ENCODE results near the gene TOMM40. TPM values are rescaled to one million over a fixed set of nuclear protein-coding genes. Genes with fewer than 3 reads are reported as not detected.
"Not testable (repeated sequence)": the region's sequence is repeated elsewhere in the genome, so short reads cannot be mapped to it uniquely, and the experiment has no call there.

TOMM40 gene
- total RNA-seq, 2 donors from 2014 or later, result 55.3 to 165 TPM

DNA sequence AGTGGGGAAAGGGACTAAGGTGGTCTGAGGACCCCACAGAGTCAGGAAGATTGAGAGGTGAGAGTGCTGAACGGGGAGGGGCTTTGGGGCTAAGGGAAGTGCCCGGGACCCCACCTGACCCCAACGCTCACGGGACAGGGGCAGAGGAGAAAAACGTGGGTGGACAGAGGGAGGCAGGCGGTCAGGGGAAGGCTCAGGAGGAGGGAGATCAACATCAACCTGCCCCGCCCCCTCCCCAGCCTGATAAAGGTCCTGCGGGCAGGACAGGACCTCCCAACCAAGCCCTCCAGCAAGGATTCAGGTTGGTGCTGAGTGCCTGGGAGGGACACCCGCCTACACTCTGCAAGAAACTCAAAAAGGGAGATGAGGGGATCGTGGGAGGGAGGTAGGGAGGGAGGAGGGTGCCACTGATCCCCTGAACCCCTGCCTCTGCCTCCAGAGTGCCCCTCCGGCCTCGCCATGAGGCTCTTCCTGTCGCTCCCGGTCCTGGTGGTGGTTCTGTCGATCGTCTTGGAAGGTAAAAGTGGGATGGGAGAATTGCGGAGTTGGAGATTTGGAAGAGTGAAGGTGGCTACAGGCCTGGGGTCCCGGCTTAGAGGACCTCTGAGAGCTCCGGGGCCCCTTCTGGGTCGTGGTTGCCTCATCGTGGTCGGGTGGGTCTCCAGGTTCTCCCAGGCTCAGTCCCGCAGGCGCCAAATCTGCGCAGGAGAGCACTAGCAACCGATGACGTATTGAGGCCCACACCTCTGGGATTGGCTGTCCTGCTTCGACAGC lies 23.6 kb downstream of the TOMM40 start, which contains the start of gene APOC1:
Gene APOC1, plus strand, starts transcription at position 176 of the 774 bp plus-strand sequence. Its CDS starts 284 bp downstream, at position 460.
- H3K9me3 Mint-ChIP-seq; H3K36me3 Mint-ChIP-seq (ENCODE audit: low read depth); H3K4me1 Mint-ChIP-seq: not testable (repeated sequence)
- peak within 1 kb of the TSS; percentile 96 for H3K27ac Mint-ChIP-seq
- peak; percentile 99 for ATAC-seq (replicated peaks)
- peak within 1 kb of the TSS; percentile 98 for H3K4me3 Mint-ChIP-seq
- H3K27me3 Mint-ChIP-seq, result peaks cover 15% of the 10 kb centered on the region

DNA sequence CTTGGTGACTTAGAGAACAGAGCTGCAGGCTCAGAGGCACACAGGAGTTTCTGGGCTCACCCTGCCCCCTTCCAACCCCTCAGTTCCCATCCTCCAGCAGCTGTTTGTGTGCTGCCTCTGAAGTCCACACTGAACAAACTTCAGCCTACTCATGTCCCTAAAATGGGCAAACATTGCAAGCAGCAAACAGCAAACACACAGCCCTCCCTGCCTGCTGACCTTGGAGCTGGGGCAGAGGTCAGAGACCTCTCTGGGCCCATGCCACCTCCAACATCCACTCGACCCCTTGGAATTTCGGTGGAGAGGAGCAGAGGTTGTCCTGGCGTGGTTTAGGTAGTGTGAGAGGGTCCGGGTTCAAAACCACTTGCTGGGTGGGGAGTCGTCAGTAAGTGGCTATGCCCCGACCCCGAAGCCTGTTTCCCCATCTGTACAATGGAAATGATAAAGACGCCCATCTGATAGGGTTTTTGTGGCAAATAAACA lies 33.2 kb downstream of the TOMM40 start:
- peaks cover 15% of the 10 kb centered on the region for H3K27me3 Mint-ChIP-seq
- ATAC-seq (replicated peaks), result no peak
- H3K9me3 Mint-ChIP-seq, result no peaks in the 10 kb centered on the region
- no peak overlapping the region for H3K4me3 Mint-ChIP-seq
- H3K27ac Mint-ChIP-seq, result no peak overlapping the region
- no peaks in the 10 kb centered on the region for H3K4me1 Mint-ChIP-seq
- no peaks in the 10 kb centered on the region for H3K36me3 Mint-ChIP-seq (ENCODE audit: low read depth)

DNA sequence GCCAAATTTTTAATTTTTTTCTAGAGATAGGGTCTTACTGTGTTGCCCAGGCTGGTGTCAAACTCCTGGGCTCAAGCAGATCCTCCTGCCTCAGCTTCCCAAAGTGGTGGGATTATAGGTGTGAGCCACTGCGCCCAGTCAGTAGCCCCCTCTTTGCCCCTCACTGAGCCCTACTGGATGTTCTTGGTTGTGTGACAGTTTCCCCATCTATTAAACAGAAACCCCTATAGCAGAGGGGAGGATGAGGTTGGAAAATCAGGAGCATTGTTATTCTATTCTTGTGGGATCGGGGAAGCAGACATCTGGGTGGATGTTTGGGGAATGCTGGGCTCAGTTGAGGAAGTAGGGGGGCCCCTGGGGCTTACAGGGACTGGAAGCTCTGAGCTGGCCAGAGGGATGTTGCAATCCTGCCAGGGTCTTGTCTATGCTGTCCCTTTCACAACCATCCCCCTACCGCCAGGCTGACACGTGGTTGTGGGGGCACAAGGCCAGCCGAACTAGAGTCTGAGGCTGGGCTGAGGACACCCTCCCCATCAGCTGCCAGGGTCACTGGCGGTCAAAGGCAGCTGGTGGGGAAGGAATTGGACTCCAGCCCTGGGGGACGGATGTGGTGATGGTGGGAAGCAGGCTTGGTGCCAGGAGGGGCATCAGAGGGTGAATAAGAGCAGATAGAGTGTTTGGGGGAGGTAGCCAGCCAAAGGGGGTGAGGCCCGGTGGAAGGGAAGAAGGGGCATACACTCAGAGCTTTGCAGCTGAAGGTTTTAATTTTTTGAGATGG lies 34.2 kb downstream of the TOMM40 start:
- no peak overlapping the region for H3K27ac Mint-ChIP-seq
- H3K4me1 Mint-ChIP-seq, result no peaks in the 10 kb centered on the region
- H3K27me3 Mint-ChIP-seq, result peaks cover 15% of the 10 kb centered on the region
- H3K36me3 Mint-ChIP-seq (ENCODE audit: low read depth), result no peaks in the 10 kb centered on the region
- no peaks in the 10 kb centered on the region for H3K9me3 Mint-ChIP-seq
- no peak for ATAC-seq (replicated peaks)
- no peak overlapping the region for H3K4me3 Mint-ChIP-seq

DNA sequence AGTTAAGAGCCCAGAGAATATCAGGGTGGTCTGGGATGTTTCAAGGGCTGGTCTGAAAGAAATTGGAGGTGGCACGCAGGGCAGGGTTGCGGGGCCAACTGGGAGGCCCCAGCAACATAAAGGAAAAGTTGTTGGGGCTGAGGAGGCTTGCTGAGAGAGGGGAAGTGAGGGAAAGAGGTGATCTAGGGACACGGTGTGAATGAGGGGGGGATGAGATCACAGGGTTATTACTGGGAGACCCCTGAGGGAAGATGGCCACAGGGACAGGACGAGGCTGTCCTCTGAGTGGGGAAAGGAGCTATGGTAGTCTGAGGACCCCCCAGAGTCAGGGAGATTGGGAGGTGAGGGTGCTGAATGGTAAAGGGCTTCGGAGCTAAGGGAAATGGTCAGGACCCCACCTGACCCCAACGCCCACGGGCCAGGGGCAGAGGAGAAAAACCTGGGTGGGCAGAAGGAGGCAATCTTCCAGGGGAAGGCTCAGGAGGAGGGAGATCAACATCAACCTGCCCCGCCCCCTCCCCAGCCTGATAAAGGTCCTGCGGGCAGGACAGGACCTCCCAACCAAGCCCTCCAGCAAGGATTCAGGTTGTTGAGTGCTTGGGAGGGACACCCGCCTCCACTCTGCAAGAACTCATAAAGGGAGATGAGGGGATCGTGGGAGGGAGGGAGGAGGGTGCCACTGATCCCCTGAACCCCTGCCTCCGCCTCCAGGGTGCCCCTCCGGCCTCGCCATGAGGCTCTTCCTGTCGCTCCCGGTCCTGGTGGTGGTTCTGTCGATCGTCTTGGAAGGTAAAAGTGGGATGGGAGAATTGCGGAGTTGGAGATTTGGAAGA lies 35.4 kb downstream of the TOMM40 start:
- Mint-ChIP-seq H3K27me3 (peaks cover 15% of the 10 kb centered on the region), H3K27ac (peak overlapping the region; percentile 58), H3K4me3 (peak overlapping the region; percentile 68)
- ATAC-seq (replicated peaks), result peak; percentile 21
- H3K36me3 Mint-ChIP-seq (ENCODE audit: low read depth); H3K4me1 Mint-ChIP-seq; H3K9me3 Mint-ChIP-seq: not testable (repeated sequence)

DNA sequence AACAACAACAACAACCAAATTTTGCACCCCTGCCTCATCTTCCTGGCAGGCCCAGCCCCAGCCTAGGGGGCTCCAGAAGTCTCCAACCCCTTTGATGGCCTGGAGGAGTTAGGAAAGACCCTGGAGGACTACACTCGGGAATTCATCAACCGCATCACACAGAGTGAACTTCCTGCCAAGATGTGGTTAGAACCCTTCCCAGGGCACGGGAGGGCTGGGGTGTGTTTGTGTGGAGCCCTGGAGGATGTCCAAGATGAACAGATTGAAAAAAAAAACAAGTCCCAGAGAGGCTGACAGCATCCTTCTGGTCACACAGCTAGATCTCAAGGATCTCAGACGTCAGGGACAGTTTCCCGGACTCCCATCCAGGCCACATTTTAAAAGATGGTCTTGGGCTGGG lies 36.7 kb downstream of the TOMM40 start:
- Mint-ChIP-seq H3K4me3 (no peak overlapping the region), H3K27ac (no peak overlapping the region), H3K36me3 (ENCODE audit: low read depth) (no peaks in the 10 kb centered on the region), H3K4me1 (no peaks in the 10 kb centered on the region), H3K9me3 (no peaks in the 10 kb centered on the region), H3K27me3 (peaks cover 15% of the 10 kb centered on the region)
- ATAC-seq (replicated peaks), result no peak

DNA sequence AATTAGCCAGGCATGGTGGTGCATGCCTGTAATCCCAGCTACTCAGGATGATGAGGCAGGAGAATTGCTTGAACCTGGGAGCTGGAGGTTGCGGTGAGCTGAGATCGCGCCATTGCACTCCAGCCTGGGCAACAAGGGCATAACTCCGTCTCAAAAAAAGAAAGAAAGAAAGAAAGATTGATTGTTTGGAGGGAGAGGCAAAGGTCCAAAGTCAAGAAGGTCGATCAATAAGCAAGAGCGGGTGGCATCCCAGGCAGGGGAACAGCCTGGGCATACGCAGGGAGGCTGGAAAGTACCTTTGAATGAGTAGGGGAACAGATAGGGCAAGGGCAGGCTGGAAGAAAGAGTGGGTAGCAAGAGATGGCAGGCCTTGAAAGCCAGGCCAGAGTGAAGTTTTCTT lies 39.0 kb downstream of the TOMM40 start:
- Mint-ChIP-seq H3K4me3 (no peak overlapping the region), H3K27ac (no peak overlapping the region), H3K36me3 (ENCODE audit: low read depth) (no peaks in the 10 kb centered on the region), H3K9me3 (no peaks in the 10 kb centered on the region), H3K27me3 (peaks cover 14% of the 10 kb centered on the region), H3K4me1 (no peaks in the 10 kb centered on the region)
- ATAC-seq (replicated peaks), result no peak

DNA sequence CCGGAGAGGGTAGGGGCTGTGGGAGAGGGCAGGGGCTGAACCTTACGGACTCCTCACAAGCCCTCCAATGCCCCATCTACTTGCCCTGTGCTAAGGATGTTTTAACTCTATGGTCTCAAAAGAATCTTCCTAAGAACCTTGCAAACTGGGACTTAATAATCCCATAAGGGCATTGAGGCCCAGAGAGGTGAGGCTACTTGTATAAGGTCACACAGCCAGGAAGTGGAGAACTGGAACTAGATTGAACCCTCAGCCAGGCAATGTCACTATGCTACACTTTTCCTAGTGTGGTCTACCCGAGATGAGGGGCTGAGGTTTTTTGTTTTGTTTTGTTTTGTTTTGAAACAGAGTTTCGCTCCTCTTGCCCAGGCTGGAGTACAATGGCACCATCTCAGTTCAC lies 40.5 kb downstream of the TOMM40 start:
- Mint-ChIP-seq H3K36me3 (ENCODE audit: low read depth) (no peaks in the 10 kb centered on the region), H3K27me3 (peaks cover 3% of the 10 kb centered on the region), H3K9me3 (no peaks in the 10 kb centered on the region), H3K4me3 (no peak overlapping the region), H3K4me1 (no peaks in the 10 kb centered on the region), H3K27ac (no peak overlapping the region)
- ATAC-seq (replicated peaks), result no peak

DNA sequence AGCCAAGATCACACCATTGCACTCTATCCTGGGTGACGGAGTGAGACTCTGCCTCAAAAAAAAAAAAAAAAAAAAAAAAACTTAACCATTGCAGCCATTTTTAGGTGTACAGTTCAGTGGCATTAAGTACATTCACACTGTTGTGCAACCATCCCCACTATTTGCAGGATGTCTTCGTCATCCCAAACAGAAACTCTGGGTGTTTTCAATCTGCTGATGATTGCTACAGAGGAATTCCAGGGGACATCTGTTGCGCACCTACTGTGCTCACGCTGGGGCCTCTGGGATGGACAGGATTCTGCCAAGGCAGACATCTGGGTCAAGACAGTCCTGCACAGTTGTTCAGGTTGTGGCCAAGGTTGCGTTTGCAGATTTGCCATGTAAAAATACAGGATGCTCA lies 48.6 kb downstream of the TOMM40 start:
- Mint-ChIP-seq H3K36me3 (ENCODE audit: low read depth) (no peaks in the 10 kb centered on the region), H3K4me1 (no peaks in the 10 kb centered on the region), H3K4me3 (no peak overlapping the region), H3K27ac (no peak overlapping the region), H3K9me3 (no peaks in the 10 kb centered on the region), H3K27me3 (no peaks in the 10 kb centered on the region)
- ATAC-seq (replicated peaks), result no peak

DNA sequence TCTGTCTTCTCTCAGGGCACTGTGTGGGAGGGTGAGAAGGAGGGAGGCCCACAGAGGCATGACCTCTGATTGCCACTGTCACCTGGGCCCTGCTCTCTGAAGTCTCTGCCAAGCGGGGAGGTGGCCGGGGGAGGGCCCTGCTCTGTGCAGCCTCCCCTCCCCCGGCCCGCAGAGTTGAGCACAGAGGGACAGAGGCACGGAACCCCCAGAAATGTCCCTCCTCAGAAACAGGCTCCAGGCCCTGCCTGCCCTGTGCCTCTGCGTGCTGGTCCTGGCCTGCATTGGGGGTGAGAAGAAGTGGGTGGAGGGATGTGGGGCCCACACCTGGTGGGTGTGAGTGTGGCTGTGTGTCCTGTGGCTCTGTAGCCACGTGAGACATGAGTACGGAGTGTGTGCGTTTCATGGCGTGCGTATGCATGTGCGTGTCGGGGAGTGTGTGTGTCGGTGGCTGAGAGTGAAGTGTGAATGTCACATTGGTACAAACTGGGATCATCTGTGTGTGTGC lies 51.1 kb downstream of the TOMM40 start, which contains the start of gene APOC4:
Gene APOC4, plus strand, starts transcription at position 171 of the 505 bp plus-strand sequence. Its CDS starts 41 bp downstream, at position 212.
- no peak for ATAC-seq (replicated peaks)
- H3K4me1 Mint-ChIP-seq, result no peaks in the 10 kb centered on the region
- H3K4me3 Mint-ChIP-seq, result no peak within 1 kb of the TSS
- no peaks in the 10 kb centered on the region for H3K9me3 Mint-ChIP-seq
- H3K27me3 Mint-ChIP-seq, result no peaks in the 10 kb centered on the region
- H3K27ac Mint-ChIP-seq, result no peak within 1 kb of the TSS
- no peaks in the 10 kb centered on the region for H3K36me3 Mint-ChIP-seq (ENCODE audit: low read depth)

DNA sequence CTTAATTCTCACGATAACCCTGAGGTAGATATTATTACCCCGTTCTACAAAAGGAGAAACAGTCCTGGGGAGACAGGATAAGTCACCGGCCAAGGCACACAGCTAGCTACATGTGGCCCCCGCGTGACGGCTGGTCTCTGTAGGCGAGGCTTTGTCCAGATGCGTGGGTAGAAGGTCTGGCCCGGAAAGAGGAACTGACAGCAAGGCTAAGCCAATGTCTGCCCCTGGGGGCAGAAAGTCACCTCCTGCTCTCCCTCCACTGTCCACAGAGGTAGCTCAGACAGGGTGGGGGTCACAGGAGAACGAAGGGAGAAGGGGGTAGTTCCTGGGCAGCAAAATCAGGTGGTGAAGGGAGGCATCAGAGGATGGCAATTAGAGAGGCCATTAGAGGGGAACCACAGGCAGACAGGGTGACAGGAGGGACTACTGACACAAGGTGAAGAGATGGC lies 52.8 kb downstream of the TOMM40 start:
- H3K27ac Mint-ChIP-seq, result no peak overlapping the region
- no peaks in the 10 kb centered on the region for H3K4me1 Mint-ChIP-seq
- H3K4me3 Mint-ChIP-seq, result no peak overlapping the region
- H3K36me3 Mint-ChIP-seq (ENCODE audit: low read depth), result no peaks in the 10 kb centered on the region
- H3K9me3 Mint-ChIP-seq, result no peaks in the 10 kb centered on the region
- no peak for ATAC-seq (replicated peaks)
- no peaks in the 10 kb centered on the region for H3K27me3 Mint-ChIP-seq

DNA sequence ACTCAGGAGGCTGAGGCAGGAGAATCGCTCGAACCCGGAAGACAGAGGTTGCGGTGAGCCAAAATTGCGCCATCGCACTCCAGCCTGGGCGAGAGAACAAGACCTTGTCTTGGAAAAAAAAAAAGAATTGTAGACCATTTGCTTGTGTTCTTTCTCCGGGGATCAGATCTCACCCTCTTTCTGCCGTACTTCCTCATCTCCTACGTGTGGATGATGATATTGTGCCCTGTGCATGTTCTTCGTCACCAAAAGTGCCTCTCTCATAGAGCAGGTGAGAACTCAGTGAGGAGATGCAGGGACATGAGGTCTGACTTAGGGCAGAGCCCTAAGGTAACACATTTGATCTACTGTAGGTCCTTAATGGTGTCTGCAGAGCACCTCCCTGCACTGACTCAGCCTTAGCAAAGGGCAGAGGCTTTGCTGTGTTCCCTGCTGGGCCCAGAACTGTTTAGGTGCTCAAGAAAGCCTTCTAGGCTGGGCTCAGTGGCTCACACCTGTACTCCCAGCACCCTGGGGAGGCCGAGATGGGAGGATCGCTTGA lies 56.1 kb downstream of the TOMM40 start:
- no peaks in the 10 kb centered on the region for H3K4me1 Mint-ChIP-seq
- no peak overlapping the region for H3K27ac Mint-ChIP-seq
- no peaks in the 10 kb centered on the region for H3K9me3 Mint-ChIP-seq
- no peak for ATAC-seq (replicated peaks)
- no peak overlapping the region for H3K4me3 Mint-ChIP-seq
- H3K27me3 Mint-ChIP-seq, result no peaks in the 10 kb centered on the region
- no peaks in the 10 kb centered on the region for H3K36me3 Mint-ChIP-seq (ENCODE audit: low read depth)

DNA sequence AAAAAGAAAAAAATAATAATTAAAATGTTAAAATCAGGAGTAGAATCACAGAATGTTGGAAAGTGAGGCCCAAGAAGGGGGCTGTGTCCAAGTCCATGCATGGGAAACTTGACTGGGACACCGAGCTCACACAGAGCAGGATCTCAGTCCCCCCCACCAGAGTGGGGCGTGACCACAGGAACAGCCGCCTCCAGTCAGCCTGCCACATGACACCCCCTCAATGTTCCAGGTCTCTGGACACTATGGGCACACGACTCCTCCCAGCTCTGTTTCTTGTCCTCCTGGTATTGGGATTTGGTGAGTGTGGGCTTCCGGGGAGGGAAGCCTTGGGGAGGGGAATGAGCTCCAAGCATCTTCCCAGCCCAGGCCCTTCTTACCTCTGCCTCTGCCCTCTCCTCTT lies 57.2 kb downstream of the TOMM40 start:
- H3K27me3 Mint-ChIP-seq, result no peaks in the 10 kb centered on the region
- no peak overlapping the region for H3K4me3 Mint-ChIP-seq
- no peaks in the 10 kb centered on the region for H3K4me1 Mint-ChIP-seq
- H3K36me3 Mint-ChIP-seq (ENCODE audit: low read depth), result no peaks in the 10 kb centered on the region
- ATAC-seq (replicated peaks), result no peak
- H3K9me3 Mint-ChIP-seq, result no peaks in the 10 kb centered on the region
- no peak overlapping the region for H3K27ac Mint-ChIP-seq

DNA sequence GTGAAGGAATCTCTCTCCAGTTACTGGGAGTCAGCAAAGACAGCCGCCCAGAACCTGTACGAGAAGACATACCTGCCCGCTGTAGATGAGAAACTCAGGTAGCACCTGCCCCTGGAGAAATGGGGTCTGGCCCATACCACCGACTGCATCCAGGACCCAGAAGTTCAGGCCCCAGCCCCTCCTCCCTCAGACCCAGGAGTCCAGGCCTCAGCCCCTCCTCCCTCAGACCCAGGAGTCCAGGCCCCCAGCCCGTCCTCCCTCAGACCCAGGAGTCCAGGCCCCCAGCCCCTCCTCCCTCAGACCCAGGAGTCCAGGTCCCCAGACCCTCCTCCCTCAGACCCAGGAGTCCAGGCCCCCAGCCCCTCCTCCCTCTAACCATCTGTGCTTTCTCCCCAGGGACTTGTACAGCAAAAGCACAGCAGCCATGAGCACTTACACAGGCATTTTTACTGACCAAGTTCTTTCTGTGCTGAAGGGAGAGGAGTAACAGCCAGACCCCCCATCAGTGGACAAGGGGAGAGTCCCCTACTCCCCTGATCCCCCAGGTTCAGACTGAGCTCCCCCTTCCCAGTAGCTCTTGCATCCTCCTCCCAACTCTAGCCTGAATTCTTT lies 57.8 kb downstream of the TOMM40 start:
- Mint-ChIP-seq H3K36me3 (ENCODE audit: low read depth) (no peaks in the 10 kb centered on the region), H3K27ac (no peak overlapping the region), H3K4me3 (no peak overlapping the region), H3K27me3 (no peaks in the 10 kb centered on the region), H3K4me1 (no peaks in the 10 kb centered on the region), H3K9me3 (no peaks in the 10 kb centered on the region)
- ATAC-seq (replicated peaks), result no peak

All from activated T-helper 17 cell treated with anti-CD3 and anti-CD28 coated beads, Interleukin-2, amount 50 U/mL, for 72 hours (primary cell).